DOHH2 (cell line): Measurements from ENCODE around the gene EFNA5.

Experiments used
- CTCF ChIP-seq: fragments of 200-600 bp; sonication (generic); IDR thresholded peaks from one replicate; pipeline ENCODE4 v1.5.1; 2014; ENCODE audit warnings: antibody characterized with exemption, mild to moderate bottlenecking, low read depth, low read length; ENCODE audit not compliant: poor library complexity, severe bottlenecking
- EZH2phosphoT487 ChIP-seq: fragments of 200-600 bp; sonication (generic); IDR thresholded peaks from 2 replicates; pipeline ENCODE4 v1.6.1; 2017; ENCODE audit warnings: borderline replicate concordance, mild to moderate bottlenecking, antibody characterized with exemption, low read length, moderate library complexity, mixed read lengths

GRCh38 chr5:107556575-107556974, 114.2 kb downstream of the EFNA5 start:
- no peak for TF ChIP-seq CTCF
- TF ChIP-seq EZH2phosphoT487 = no peak
